BJ (cell line): ENCODE measurements around the gene C16orf87. TPM values are rescaled to one million over a fixed set of nuclear protein-coding genes. Genes with fewer than 3 reads are reported as not detected.
A peak's percentile ranks its signal among the peaks of the same experiment; 100 is the strongest.

Experiments
- CTCF ChIA-PET: fragments of 350-600 bp; formaldehyde crosslinking; extraction: SDS; loops from one replicate; lab custom pipeline; 2021; ENCODE audit warnings: antibody characterized with exemption, inconsistent platforms; lab: Yijun Ruan, JAX
- POLR2A ChIA-PET: fragments of 300-600 bp; sonication (Branson Sonifier 250); formaldehyde crosslinking; extraction: SDS; loops from one replicate; lab custom pipeline; 2021; ENCODE audit warnings: antibody characterized with exemption; lab: Charles Lee
- DNase-seq: peaks from one replicate; pipeline ENCODE4 v3.0.0-alpha.2; 2011; ENCODE audit warnings: low read depth
- H3K27me3 ChIP-seq: 2 replicates; pipeline ENCODE4 v1.6.0; 2011; ENCODE audit warnings: low read length; ENCODE audit not compliant: control insufficient read depth, insufficient read depth
- H3K36me3 ChIP-seq: 2 replicates; pipeline ENCODE4 v1.5.1; 2011; ENCODE audit warnings: low read length; ENCODE audit not compliant: control insufficient read depth, insufficient read depth
- H3K4me3 ChIP-seq: 2 replicates; pipeline ENCODE4 v1.5.1; 2011; ENCODE audit warnings: low read depth, mild to moderate bottlenecking, control low read depth, low read length
- CTCF ChIP-seq: IDR thresholded peaks from 2 replicates; pipeline ENCODE4 v1.5.1; 2011; ENCODE audit warnings: low read depth, mild to moderate bottlenecking, control low read depth, inconsistent platforms, low read length, moderate library complexity; ENCODE audit not compliant: insufficient read depth
- polyA plus RNA-seq: library from polyadenylated mRNA; depleted of rRNA; stranded (reverse); fragments of >200 nt; gene quantifications from 2 replicates; pipeline ENCODE4 v1.2.3, GENCODE V29; 2011

Gene C16orf87
- polyA plus RNA-seq, 1 experiment, result 2.1 TPM

- POLR2A ChIA-PET, result interaction anchor here (0.7 kb wide), 1 partner anchor 59 kb away, joined by 3 read pairs; no protein-coding TSS in a partner anchor
- peak; percentile 55 for TF ChIP-seq CTCF
Measured at GRCh38 chr16:46857368-46857945, 26.5 kb upstream of the C16orf87 start.

GRCh38 chr16:46855389-46855788 lies 24.4 kb upstream of the C16orf87 start:
- ChIA-PET CTCF (interaction anchor here (2.2 to 7.5 kb wide), 2 partner anchors 9 to 53 kb away, joined by 19 to 231 read pairs; no protein-coding TSS in a partner anchor), POLR2A (no interaction called here)
- no peaks in the 10 kb centered on the region for H3K36me3 ChIP-seq
- peaks cover under 1% of the 10 kb centered on the region; the same call in 1 of the 2 replicates for H3K27me3 ChIP-seq
- no peak for DNase-seq
- no peak for TF ChIP-seq CTCF
- H3K4me3 ChIP-seq, result no peak overlapping the region

More at GRCh38 chr16:46857368-46857945, 26.5 kb upstream of the C16orf87 start:
- no peak for DNase-seq
- H3K36me3 ChIP-seq, result no peaks in the 10 kb centered on the region
- no peaks in the 10 kb centered on the region for H3K27me3 ChIP-seq
- no peak overlapping the region for H3K4me3 ChIP-seq
- CTCF ChIA-PET, result interaction anchor here (0.8 to 2.7 kb wide), 9 partner anchors 10 to 73 kb away, joined by 3 to 27 read pairs (median 5); partner anchors contain the start of gene GPT2

- ChIA-PET CTCF (interaction anchor here (1.3 to 7.5 kb wide), 17 partner anchors 9 to 73 kb away, joined by 3 to 231 read pairs (median 9); no protein-coding TSS in a partner anchor), POLR2A (no interaction called here)
- Histone ChIP-seq H3K4me3 (no peak overlapping the region), H3K27me3 (peaks cover 1% of the 10 kb centered on the region; the same call in 1 of the 2 replicates), H3K36me3 (no peaks in the 10 kb centered on the region)
- no peak for DNase-seq
- no peak for TF ChIP-seq CTCF
Measured at GRCh38 chr16:46854846-46855245, 23.9 kb upstream of the C16orf87 start.

GRCh38 chr16:46853713-46854443 lies 22.9 kb upstream of the C16orf87 start:
- ChIA-PET CTCF (interaction anchor here (0.6 to 7.5 kb wide), 26 partner anchors 10 to 1311 kb away, joined by 3 to 231 read pairs (median 7); partner anchors contain the start of gene C16orf87), POLR2A (no interaction called here)
- DNase-seq, result no peak
- peak; percentile 92 for TF ChIP-seq CTCF
- Histone ChIP-seq H3K27me3 (peaks cover 1% of the 10 kb centered on the region; the same call in 1 of the 2 replicates), H3K4me3 (no peak overlapping the region), H3K36me3 (no peaks in the 10 kb centered on the region)

GRCh38 chr16:46852130-46852529 lies 21.1 kb upstream of the C16orf87 start:
- CTCF ChIA-PET, result interaction anchor here (0.9 to 7.5 kb wide), 7 partner anchors 8 to 76 kb away, joined by 3 to 231 read pairs (median 9); partner anchors contain the start of gene C16orf87
- Histone ChIP-seq H3K36me3 (no peaks in the 10 kb centered on the region), H3K27me3 (peaks cover 1% of the 10 kb centered on the region), H3K4me3 (no peak overlapping the region)
- TF ChIP-seq CTCF, result no peak
- no peak for DNase-seq
- POLR2A ChIA-PET, result no interaction called here
